ENCODE results near the gene EBLN2.
"Not testable (repeated sequence)": the region's sequence is repeated elsewhere in the genome, so short reads cannot be mapped to it uniquely, and the experiment has no call there.

EBLN2 gene

GRCh38 chr3:73066243-73066642, 4.8 kb downstream of the EBLN2 start:
- not testable (repeated sequence) for DNase-seq

- DNase-seq: no peak
Observed at GRCh38 chr3:73068419-73068818, 7.0 kb downstream of the EBLN2 start.

GRCh38 chr3:73069187-73069586, 7.7 kb downstream of the EBLN2 start:
- DNase-seq: no peak

- no peak for DNase-seq
Observed at GRCh38 chr3:73069775-73070444, 8.5 kb downstream of the EBLN2 start.

- DNase-seq: no peak
Observed at GRCh38 chr3:73070675-73071575, 9.5 kb downstream of the EBLN2 start.

- DNase-seq: no peak
Observed at GRCh38 chr3:73071952-73072351, 10.5 kb downstream of the EBLN2 start.

- DNase-seq: no peak
Observed at GRCh38 chr3:73072634-73073033, 11.2 kb downstream of the EBLN2 start.

- DNase-seq: no peak
Observed at GRCh38 chr3:73073091-73073707, 11.7 kb downstream of the EBLN2 start.

GRCh38 chr3:73074781-73075180, 13.3 kb downstream of the EBLN2 start:
- DNase-seq: peak in 1 of 2 experiments; percentile 8

- DNase-seq: no peak
Observed at GRCh38 chr3:73080216-73080966, 18.9 kb downstream of the EBLN2 start.

GRCh38 chr3:73081140-73081539, 19.7 kb downstream of the EBLN2 start:
- no peak for DNase-seq

GRCh38 chr3:73084170-73084569, 22.7 kb downstream of the EBLN2 start:
- no peak for DNase-seq

GRCh38 chr3:73086071-73086494, 24.6 kb downstream of the EBLN2 start:
- DNase-seq: peak in 1 of 2 experiments; percentile 43

GRCh38 chr3:73094129-73094528, 32.7 kb downstream of the EBLN2 start:
- DNase-seq: peak; percentile 51 to 72

- DNase-seq: no peak
Observed at GRCh38 chr3:73094951-73095350, 33.5 kb downstream of the EBLN2 start.

- DNase-seq: no peak
Observed at GRCh38 chr3:73096169-73096568, 34.7 kb downstream of the EBLN2 start.

GRCh38 chr3:73098026-73098425, 36.6 kb downstream of the EBLN2 start:
- DNase-seq: no peak

GRCh38 chr3:73098873-73099272, 37.4 kb downstream of the EBLN2 start:
- no peak for DNase-seq

GRCh38 chr3:73100741-73101559, 39.5 kb downstream of the EBLN2 start:
- peak; percentile 68 to 91 for DNase-seq

GRCh38 chr3:73101881-73102280, 40.4 kb downstream of the EBLN2 start:
- DNase-seq: no peak

GRCh38 chr3:73107215-73107614, 45.8 kb downstream of the EBLN2 start:
- DNase-seq: no peak

- DNase-seq: peak in 1 of 2 experiments; percentile 5
Observed at GRCh38 chr3:73107676-73108187, 46.3 kb downstream of the EBLN2 start.

All from NCI-H526 (cell line).